Measurements from ENCODE around the gene FLT4. TPM values are rescaled to one million over a fixed set of nuclear protein-coding genes. Genes with fewer than 3 reads are reported as not detected.
"Not testable (repeated sequence)": the region's sequence is repeated elsewhere in the genome, so short reads cannot be mapped to it uniquely, and the experiment has no call there.

Gene FLT4
- total RNA-seq, 1 experiment from 2014 or later = not detected

GRCh38 chr5:180684623-180685161 lies 35.3 kb upstream of the FLT4 start:
- DNase-seq = no peak
- Histone ChIP-seq H3K27ac (ENCODE audit: low read length) (no peak overlapping the region), H3K4me3 (ENCODE audit: low read length) (no peak overlapping the region), H3K4me2 (ENCODE audit: low read length) (no peak overlapping the region), H2AFZ (ENCODE audit: low read length) (no peak overlapping the region), H3K9me3 (ENCODE audit: low read length) (no peaks in the 10 kb centered on the region), H3K36me3 (ENCODE audit: low read depth, low read length) (no peaks in the 10 kb centered on the region), H3F3A (ENCODE audit: low read length, unreplicated experiment) (no peaks in the 10 kb centered on the region), H3K79me2 (ENCODE audit: low read length) (no peaks in the 10 kb centered on the region), H3K9me2 (replicated peaks; ENCODE audit: low read length) (no peaks in the 10 kb centered on the region), H4K20me1 (ENCODE audit: low read length) (no peaks in the 10 kb centered on the region), H3K4me1 (ENCODE audit: insufficient read depth, low read length) (no peaks in the 10 kb centered on the region), H3K27me3 (ENCODE audit: low read length) (peaks cover 89% of the 10 kb centered on the region), H3K9ac (ENCODE audit: low read length) (no peak overlapping the region)
- peak; percentile 55; the same call in 1 of the 2 replicates for TF ChIP-seq EZH2phosphoT487 (IDR thresholded peaks at IDR 0.05; ENCODE audit: borderline replicate concordance, low read length)
- TF ChIP-seq EZH2 (IDR thresholded peaks at IDR 0.05; ENCODE audit: low read length, unreplicated experiment) = no peak
- POLR2A ChIA-PET (ENCODE audit: unreplicated experiment) = no interaction called here
- intact Hi-C loops (cut with micrococcal nuclease) = no loop called here
- no TSS peak for BruUV-seq (replicated peaks)
- ATAC-seq = no peak
- CTCF ChIA-PET = no interaction called here

DNA sequence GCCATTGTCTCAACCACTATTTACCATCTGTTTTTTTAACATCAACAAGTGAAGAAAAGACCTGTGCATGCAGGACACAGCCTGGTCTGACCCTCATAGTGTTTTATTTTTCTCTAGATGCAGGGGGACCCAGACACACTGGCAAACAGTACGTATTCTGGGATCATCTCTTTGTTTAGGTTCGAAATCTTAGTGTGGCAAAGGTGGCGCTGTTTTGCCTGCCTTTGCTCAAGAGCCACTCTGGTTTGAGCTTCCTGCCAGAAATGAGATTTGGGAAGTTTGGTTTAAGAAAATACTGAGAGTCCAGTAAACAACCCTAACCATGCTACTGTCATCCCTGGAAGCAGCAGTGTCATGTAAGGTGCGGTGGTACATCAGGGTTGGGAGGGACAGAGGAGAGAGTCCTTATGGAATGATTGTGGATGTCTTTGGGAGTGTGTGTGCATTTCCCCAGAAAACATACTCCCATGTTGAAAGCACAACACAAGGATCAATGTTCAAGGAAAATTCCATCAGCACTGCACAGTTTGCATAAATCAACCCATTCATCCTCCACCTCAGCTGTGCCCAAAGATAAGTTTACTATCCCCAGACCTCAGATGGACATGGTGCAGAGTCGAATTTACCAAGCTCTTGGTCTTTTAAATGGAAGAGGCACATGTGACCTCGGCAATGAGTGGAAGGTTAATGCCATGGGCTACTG lies 34.0 kb upstream of the FLT4 start:
- Histone ChIP-seq H3K4me3 (ENCODE audit: low read length) (no peak overlapping the region), H3K27me3 (ENCODE audit: low read length) (peaks cover 76% of the 10 kb centered on the region), H3K27ac (ENCODE audit: low read length) (no peak overlapping the region), H3K79me2 (ENCODE audit: low read length) (no peaks in the 10 kb centered on the region), H2AFZ (ENCODE audit: low read length) (no peak overlapping the region), H3K9ac (ENCODE audit: low read length) (no peak overlapping the region), H3K36me3 (ENCODE audit: low read depth, low read length) (no peaks in the 10 kb centered on the region), H4K20me1 (ENCODE audit: low read length) (no peaks in the 10 kb centered on the region), H3K4me2 (ENCODE audit: low read length) (no peak overlapping the region), H3F3A (ENCODE audit: low read length, unreplicated experiment) (no peaks in the 10 kb centered on the region), H3K4me1 (ENCODE audit: insufficient read depth, low read length) (no peaks in the 10 kb centered on the region), H3K9me2 (replicated peaks; ENCODE audit: low read length) (no peaks in the 10 kb centered on the region), H3K9me3 (ENCODE audit: low read length) (no peaks in the 10 kb centered on the region)
- TF ChIP-seq EZH2phosphoT487 (IDR thresholded peaks at IDR 0.05; ENCODE audit: borderline replicate concordance, low read length) (no peak), EZH2 (IDR thresholded peaks at IDR 0.05; ENCODE audit: low read length, unreplicated experiment) (no peak)
- TF ChIP-seq, protein P1, sequence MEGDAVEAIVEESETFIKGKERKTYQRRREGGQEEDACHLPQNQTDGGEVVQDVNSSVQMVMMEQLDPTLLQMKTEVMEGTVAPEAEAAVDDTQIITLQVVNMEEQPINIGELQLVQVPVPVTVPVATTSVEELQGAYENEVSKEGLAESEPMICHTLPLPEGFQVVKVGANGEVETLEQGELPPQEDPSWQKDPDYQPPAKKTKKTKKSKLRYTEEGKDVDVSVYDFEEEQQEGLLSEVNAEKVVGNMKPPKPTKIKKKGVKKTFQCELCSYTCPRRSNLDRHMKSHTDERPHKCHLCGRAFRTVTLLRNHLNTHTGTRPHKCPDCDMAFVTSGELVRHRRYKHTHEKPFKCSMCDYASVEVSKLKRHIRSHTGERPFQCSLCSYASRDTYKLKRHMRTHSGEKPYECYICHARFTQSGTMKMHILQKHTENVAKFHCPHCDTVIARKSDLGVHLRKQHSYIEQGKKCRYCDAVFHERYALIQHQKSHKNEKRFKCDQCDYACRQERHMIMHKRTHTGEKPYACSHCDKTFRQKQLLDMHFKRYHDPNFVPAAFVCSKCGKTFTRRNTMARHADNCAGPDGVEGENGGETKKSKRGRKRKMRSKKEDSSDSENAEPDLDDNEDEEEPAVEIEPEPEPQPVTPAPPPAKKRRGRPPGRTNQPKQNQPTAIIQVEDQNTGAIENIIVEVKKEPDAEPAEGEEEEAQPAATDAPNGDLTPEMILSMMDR (conservative IDR thresholded peaks at IDR 0.05; ENCODE audit: low read depth, low read length) = peak; percentile 30; the same call in 1 of the 2 replicates
- POLR2A ChIA-PET (ENCODE audit: unreplicated experiment) = no interaction called here
- ATAC-seq = no peak
- no peak for DNase-seq
- BruUV-seq (replicated peaks) = no TSS peak
- CTCF ChIA-PET = no interaction called here
- intact Hi-C loops (cut with micrococcal nuclease) = no loop called here

GRCh38 chr5:180682560-180682959 lies 33.2 kb upstream of the FLT4 start:
- Histone ChIP-seq H4K20me1 (ENCODE audit: low read length) (no peaks in the 10 kb centered on the region), H3K9ac (ENCODE audit: low read length) (no peak overlapping the region), H3K9me2 (replicated peaks; ENCODE audit: low read length) (no peaks in the 10 kb centered on the region), H3K27ac (ENCODE audit: low read length) (no peak overlapping the region), H3F3A (ENCODE audit: low read length, unreplicated experiment) (no peaks in the 10 kb centered on the region), H3K36me3 (ENCODE audit: low read depth, low read length) (no peaks in the 10 kb centered on the region), H3K9me3 (ENCODE audit: low read length) (no peaks in the 10 kb centered on the region), H3K4me2 (ENCODE audit: low read length) (no peak overlapping the region), H2AFZ (ENCODE audit: low read length) (no peak overlapping the region), H3K27me3 (ENCODE audit: low read length) (peaks cover 68% of the 10 kb centered on the region), H3K4me1 (ENCODE audit: insufficient read depth, low read length) (no peaks in the 10 kb centered on the region), H3K4me3 (ENCODE audit: low read length) (no peak overlapping the region), H3K79me2 (ENCODE audit: low read length) (no peaks in the 10 kb centered on the region)
- ChIA-PET CTCF (no interaction called here), POLR2A (ENCODE audit: unreplicated experiment) (no interaction called here)
- BruUV-seq (replicated peaks) = no TSS peak
- ATAC-seq (no peak), DNase-seq (no peak)
- TF ChIP-seq, protein P1 (conservative IDR thresholded peaks at IDR 0.05; ENCODE audit: low read depth, low read length) = no peak
- no peak for TF ChIP-seq EZH2phosphoT487 (IDR thresholded peaks at IDR 0.05; ENCODE audit: borderline replicate concordance, low read length)
- TF ChIP-seq EZH2 (IDR thresholded peaks at IDR 0.05; ENCODE audit: low read length, unreplicated experiment) = no peak
- intact Hi-C loops (cut with micrococcal nuclease) = no loop called here

- DNase-seq; intact Hi-C loops (cut with micrococcal nuclease); H3K79me2 ChIP-seq (ENCODE audit: low read length); H3K36me3 ChIP-seq (ENCODE audit: low read depth, low read length); H3K4me2 ChIP-seq (ENCODE audit: low read length); CTCF ChIA-PET; H3K9me2 ChIP-seq (replicated peaks; ENCODE audit: low read length); H2AFZ ChIP-seq (ENCODE audit: low read length); H3K9me3 ChIP-seq (ENCODE audit: low read length); H4K20me1 ChIP-seq (ENCODE audit: low read length); H3F3A ChIP-seq (ENCODE audit: low read length, unreplicated experiment); H3K9ac ChIP-seq (ENCODE audit: low read length); POLR2A ChIA-PET (ENCODE audit: unreplicated experiment); H3K4me3 ChIP-seq (ENCODE audit: low read length); H3K4me1 ChIP-seq (ENCODE audit: insufficient read depth, low read length); H3K27ac ChIP-seq (ENCODE audit: low read length); ATAC-seq; BruUV-seq (replicated peaks): not testable (repeated sequence)
- H3K27me3 ChIP-seq (ENCODE audit: low read length) = peaks cover 64% of the 10 kb centered on the region
Observed at GRCh38 chr5:180682008-180682407, 32.6 kb upstream of the FLT4 start.

GRCh38 chr5:180678319-180678718 lies 28.9 kb upstream of the FLT4 start:
- H3K9me2 ChIP-seq (replicated peaks; ENCODE audit: low read length); H3K36me3 ChIP-seq (ENCODE audit: low read depth, low read length); H3K9ac ChIP-seq (ENCODE audit: low read length); H2AFZ ChIP-seq (ENCODE audit: low read length); BruUV-seq (replicated peaks); intact Hi-C loops (cut with micrococcal nuclease); ATAC-seq; H3K4me2 ChIP-seq (ENCODE audit: low read length); H3K4me3 ChIP-seq (ENCODE audit: low read length); H4K20me1 ChIP-seq (ENCODE audit: low read length); H3K27ac ChIP-seq (ENCODE audit: low read length); H3K4me1 ChIP-seq (ENCODE audit: insufficient read depth, low read length); H3F3A ChIP-seq (ENCODE audit: low read length, unreplicated experiment); DNase-seq; H3K79me2 ChIP-seq (ENCODE audit: low read length); H3K9me3 ChIP-seq (ENCODE audit: low read length); POLR2A ChIA-PET (ENCODE audit: unreplicated experiment): not testable (repeated sequence)
- CTCF ChIA-PET = interaction anchor here (0.6 kb wide), 1 partner anchor 72 kb away, joined by 6 read pairs; no protein-coding TSS in a partner anchor
- H3K27me3 ChIP-seq (ENCODE audit: low read length) = peaks cover 45% of the 10 kb centered on the region

All from PC-3 (cell line).